ENCODE measurements around the gene VWA5B2. TPM values are rescaled to one million over a fixed set of nuclear protein-coding genes. Genes with fewer than 3 reads are reported as not detected.

VWA5B2 gene
- total and polyA plus RNA-seq, 2 of the 13 experiments (the other 11 are each of a cell fraction or from before 2014, with no cell fraction given): 0.03 to 0.04 TPM

DNA sequence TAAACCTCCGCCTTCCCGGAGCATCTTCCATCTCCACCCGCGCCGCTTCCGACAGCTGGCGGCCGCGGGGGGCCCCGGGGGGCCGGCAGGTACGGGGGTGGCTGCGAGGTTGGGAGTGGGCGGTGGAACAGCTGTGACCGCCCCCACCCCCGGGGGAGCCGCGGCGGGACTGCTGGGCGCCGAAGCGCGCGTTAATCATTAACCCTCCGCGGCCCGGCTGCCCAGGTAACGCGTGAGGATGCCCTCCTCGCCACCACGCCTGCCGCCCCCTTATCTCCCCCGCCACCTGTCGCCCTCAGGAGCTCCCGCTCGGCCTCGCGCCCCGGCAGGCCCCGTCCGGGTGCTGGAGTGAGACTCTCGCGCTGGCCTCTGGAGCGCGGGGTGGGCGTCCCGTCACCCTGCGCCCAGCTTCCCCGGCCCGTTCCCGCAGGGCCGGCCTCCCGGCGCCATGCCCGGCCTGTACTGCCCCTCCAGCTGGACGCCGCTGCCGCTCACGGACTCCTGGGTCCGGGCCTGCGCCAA, 757 bp downstream of the VWA5B2 start (continued):
- TF ChIP-seq, protein P1, sequence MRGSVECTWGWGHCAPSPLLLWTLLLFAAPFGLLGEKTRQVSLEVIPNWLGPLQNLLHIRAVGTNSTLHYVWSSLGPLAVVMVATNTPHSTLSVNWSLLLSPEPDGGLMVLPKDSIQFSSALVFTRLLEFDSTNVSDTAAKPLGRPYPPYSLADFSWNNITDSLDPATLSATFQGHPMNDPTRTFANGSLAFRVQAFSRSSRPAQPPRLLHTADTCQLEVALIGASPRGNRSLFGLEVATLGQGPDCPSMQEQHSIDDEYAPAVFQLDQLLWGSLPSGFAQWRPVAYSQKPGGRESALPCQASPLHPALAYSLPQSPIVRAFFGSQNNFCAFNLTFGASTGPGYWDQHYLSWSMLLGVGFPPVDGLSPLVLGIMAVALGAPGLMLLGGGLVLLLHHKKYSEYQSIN (CRISPR knock-in tag; IDR thresholded peaks at IDR 0.05; ENCODE audit: borderline replicate concordance): no peak
- TF ChIP-seq ZZZ3 (CRISPR knock-in tag; IDR thresholded peaks at IDR 0.05; ENCODE audit: borderline replicate concordance): no peak
- TF ChIP-seq, protein P2, sequence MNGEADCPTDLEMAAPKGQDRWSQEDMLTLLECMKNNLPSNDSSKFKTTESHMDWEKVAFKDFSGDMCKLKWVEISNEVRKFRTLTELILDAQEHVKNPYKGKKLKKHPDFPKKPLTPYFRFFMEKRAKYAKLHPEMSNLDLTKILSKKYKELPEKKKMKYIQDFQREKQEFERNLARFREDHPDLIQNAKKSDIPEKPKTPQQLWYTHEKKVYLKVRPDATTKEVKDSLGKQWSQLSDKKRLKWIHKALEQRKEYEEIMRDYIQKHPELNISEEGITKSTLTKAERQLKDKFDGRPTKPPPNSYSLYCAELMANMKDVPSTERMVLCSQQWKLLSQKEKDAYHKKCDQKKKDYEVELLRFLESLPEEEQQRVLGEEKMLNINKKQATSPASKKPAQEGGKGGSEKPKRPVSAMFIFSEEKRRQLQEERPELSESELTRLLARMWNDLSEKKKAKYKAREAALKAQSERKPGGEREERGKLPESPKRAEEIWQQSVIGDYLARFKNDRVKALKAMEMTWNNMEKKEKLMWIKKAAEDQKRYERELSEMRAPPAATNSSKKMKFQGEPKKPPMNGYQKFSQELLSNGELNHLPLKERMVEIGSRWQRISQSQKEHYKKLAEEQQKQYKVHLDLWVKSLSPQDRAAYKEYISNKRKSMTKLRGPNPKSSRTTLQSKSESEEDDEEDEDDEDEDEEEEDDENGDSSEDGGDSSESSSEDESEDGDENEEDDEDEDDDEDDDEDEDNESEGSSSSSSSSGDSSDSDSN (CRISPR knock-in tag; IDR thresholded peaks at IDR 0.05): 0 out of 2 replicates have a peak, but pooled peaks have one; percentile 10
- peak; percentile 40; the same call in 1 of the 2 replicates for TF ChIP-seq MXD4 (CRISPR knock-in tag; IDR thresholded peaks at IDR 0.05)
- TF ChIP-seq PPARG (CRISPR knock-in tag; conservative IDR thresholded peaks at IDR 0.05): no peak
- no peak for TF ChIP-seq ZNF792 (CRISPR knock-in tag; IDR thresholded peaks at IDR 0.05)
- TF ChIP-seq GABPB1 (CRISPR knock-in tag; IDR thresholded peaks at IDR 0.05): peak; percentile 15; the same call in 1 of the 2 replicates
- TF ChIP-seq ZFP82 (CRISPR knock-in tag; IDR thresholded peaks at IDR 0.05; ENCODE audit: borderline replicate concordance): 0 out of 2 replicates have a peak, but pooled peaks have one; percentile 60
- peak; percentile 57; the same call in 1 of the 2 replicates for TF ChIP-seq ZNF274 (CRISPR knock-in tag; IDR thresholded peaks at IDR 0.05)
- TF ChIP-seq, protein P3, sequence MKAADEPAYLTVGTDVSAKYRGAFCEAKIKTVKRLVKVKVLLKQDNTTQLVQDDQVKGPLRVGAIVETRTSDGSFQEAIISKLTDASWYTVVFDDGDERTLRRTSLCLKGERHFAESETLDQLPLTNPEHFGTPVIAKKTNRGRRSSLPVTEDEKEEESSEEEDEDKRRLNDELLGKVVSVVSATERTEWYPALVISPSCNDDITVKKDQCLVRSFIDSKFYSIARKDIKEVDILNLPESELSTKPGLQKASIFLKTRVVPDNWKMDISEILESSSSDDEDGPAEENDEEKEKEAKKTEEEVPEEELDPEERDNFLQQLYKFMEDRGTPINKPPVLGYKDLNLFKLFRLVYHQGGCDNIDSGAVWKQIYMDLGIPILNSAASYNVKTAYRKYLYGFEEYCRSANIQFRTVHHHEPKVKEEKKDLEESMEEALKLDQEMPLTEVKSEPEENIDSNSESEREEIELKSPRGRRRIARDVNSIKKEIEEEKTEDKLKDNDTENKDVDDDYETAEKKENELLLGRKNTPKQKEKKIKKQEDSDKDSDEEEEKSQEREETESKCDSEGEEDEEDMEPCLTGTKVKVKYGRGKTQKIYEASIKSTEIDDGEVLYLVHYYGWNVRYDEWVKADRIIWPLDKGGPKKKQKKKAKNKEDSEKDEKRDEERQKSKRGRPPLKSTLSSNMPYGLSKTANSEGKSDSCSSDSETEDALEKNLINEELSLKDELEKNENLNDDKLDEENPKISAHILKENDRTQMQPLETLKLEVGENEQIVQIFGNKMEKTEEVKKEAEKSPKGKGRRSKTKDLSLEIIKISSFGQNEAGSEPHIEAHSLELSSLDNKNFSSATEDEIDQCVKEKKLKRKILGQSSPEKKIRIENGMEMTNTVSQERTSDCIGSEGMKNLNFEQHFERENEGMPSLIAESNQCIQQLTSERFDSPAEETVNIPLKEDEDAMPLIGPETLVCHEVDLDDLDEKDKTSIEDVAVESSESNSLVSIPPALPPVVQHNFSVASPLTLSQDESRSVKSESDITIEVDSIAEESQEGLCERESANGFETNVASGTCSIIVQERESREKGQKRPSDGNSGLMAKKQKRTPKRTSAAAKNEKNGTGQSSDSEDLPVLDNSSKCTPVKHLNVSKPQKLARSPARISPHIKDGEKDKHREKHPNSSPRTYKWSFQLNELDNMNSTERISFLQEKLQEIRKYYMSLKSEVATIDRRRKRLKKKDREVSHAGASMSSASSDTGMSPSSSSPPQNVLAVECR (CRISPR knock-in tag; IDR thresholded peaks at IDR 0.05; ENCODE audit: borderline replicate concordance): peak; percentile 56; the same call in 1 of the 2 replicates
- TF ChIP-seq, protein P4, sequence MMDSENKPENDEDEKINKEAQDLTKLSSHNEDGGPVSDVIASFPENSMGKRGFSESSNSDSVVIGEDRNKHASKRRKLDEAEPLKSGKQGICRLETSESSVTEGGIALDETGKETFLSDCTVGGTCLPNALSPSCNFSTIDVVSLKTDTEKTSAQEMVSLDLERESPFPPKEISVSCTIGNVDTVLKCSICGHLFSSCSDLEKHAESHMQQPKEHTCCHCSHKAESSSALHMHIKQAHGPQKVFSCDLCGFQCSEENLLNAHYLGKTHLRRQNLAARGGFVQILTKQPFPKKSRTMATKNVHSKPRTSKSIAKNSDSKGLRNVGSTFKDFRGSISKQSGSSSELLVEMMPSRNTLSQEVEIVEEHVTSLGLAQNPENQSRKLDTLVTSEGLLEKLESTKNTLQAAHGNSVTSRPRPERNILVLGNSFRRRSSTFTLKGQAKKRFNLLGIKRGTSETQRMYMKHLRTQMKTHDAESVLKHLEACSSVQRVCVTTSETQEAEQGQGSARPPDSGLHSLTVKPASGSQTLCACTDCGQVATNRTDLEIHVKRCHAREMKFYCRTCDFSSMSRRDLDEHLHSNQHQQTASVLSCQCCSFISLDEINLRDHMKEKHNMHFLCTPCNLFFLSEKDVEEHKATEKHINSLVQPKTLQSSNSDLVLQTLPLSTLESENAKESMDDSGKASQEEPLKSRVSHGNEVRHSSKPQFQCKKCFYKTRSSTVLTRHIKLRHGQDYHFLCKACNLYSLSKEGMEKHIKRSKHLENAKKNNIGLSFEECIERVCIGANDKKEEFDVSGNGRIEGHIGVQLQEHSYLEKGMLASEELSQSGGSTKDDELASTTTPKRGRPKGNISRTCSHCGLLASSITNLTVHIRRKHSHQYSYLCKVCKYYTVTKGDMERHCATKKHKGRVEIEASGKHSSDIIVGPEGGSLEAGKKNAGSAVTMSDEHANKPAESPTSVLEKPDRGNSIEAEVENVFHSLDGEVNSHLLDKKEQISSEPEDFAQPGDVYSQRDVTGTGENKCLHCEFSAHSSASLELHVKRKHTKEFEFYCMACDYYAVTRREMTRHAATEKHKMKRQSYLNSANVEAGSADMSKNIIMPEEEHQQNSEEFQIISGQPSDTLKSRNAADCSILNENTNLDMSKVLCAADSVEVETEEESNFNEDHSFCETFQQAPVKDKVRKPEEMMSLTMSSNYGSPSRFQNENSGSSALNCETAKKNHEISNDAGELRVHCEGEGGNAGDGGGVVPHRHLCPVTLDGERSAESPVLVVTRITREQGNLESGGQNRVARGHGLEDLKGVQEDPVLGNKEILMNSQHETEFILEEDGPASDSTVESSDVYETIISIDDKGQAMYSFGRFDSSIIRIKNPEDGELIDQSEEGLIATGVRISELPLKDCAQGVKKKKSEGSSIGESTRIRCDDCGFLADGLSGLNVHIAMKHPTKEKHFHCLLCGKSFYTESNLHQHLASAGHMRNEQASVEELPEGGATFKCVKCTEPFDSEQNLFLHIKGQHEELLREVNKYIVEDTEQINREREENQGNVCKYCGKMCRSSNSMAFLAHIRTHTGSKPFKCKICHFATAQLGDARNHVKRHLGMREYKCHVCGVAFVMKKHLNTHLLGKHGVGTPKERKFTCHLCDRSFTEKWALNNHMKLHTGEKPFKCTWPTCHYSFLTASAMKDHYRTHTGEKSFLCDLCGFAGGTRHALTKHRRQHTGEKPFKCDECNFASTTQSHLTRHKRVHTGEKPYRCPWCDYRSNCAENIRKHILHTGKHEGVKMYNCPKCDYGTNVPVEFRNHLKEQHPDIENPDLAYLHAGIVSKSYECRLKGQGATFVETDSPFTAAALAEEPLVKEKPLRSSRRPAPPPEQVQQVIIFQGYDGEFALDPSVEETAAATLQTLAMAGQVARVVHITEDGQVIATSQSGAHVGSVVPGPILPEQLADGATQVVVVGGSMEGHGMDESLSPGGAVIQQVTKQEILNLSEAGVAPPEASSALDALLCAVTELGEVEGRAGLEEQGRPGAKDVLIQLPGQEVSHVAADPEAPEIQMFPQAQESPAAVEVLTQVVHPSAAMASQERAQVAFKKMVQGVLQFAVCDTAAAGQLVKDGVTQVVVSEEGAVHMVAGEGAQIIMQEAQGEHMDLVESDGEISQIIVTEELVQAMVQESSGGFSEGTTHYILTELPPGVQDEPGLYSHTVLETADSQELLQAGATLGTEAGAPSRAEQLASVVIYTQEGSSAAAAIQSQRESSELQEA (CRISPR knock-in tag; IDR thresholded peaks at IDR 0.05; ENCODE audit: not compliant biosample characterization): peak; percentile 21
- TF ChIP-seq REPIN1 (CRISPR knock-in tag; IDR thresholded peaks at IDR 0.05; ENCODE audit: borderline replicate concordance, low read depth): 0 out of 2 replicates have a peak, but pooled peaks have one; percentile 57

Data from HepG2 (cell line).